HG03378 (cell line): Measurements from ENCODE around the gene POLR3B.
"Not testable (repeated sequence)": the region's sequence is repeated elsewhere in the genome, so short reads cannot be mapped to it uniquely, and the experiment has no call there.

Source experiments
- ATAC-seq: cut with Tn5 transposase; IDR thresholded peaks from one replicate; pipeline ENCODE4 v1.9.1; 2021; ENCODE audit warnings: mild to moderate bottlenecking, moderate library complexity; ENCODE audit not compliant: unreplicated experiment

Gene POLR3B

GRCh38 chr12:106455111-106455510, 97.6 kb downstream of the POLR3B start:
- ATAC-seq = no peak

- no peak for ATAC-seq
Measured at GRCh38 chr12:106459124-106459523, 101.6 kb downstream of the POLR3B start.

GRCh38 chr12:106459534-106459933, 102.0 kb downstream of the POLR3B start:
- ATAC-seq = no peak

- ATAC-seq = no peak
Measured at GRCh38 chr12:106461730-106462129, 104.2 kb downstream of the POLR3B start.

GRCh38 chr12:106465605-106466004, 108.1 kb downstream of the POLR3B start:
- not testable (repeated sequence) for ATAC-seq

GRCh38 chr12:106475662-106476061, 118.1 kb downstream of the POLR3B start:
- not testable (repeated sequence) for ATAC-seq

- ATAC-seq = not testable (repeated sequence)
Measured at GRCh38 chr12:106477627-106478026, 120.1 kb downstream of the POLR3B start.

GRCh38 chr12:106480251-106480650, 122.7 kb downstream of the POLR3B start:
- no peak for ATAC-seq

GRCh38 chr12:106481246-106481645, 123.7 kb downstream of the POLR3B start:
- no peak for ATAC-seq

- no peak for ATAC-seq
Measured at GRCh38 chr12:106487664-106488063, 130.1 kb downstream of the POLR3B start.

- ATAC-seq = no peak
Measured at GRCh38 chr12:106488884-106489283, 131.3 kb downstream of the POLR3B start.

- ATAC-seq = no peak
Measured at GRCh38 chr12:106490264-106490663, 132.7 kb downstream of the POLR3B start.

GRCh38 chr12:106492857-106493256, 135.3 kb downstream of the POLR3B start:
- ATAC-seq = no peak

GRCh38 chr12:106493531-106493930, 136.0 kb downstream of the POLR3B start:
- ATAC-seq = no peak

- ATAC-seq = no peak
Measured at GRCh38 chr12:106495354-106495965, 137.9 kb downstream of the POLR3B start.

GRCh38 chr12:106498056-106498455, 140.5 kb downstream of the POLR3B start:
- no peak for ATAC-seq

- ATAC-seq = no peak
Measured at GRCh38 chr12:106499628-106500027, 142.1 kb downstream of the POLR3B start.

GRCh38 chr12:106506691-106507090, 149.1 kb downstream of the POLR3B start:
- no peak for ATAC-seq

- no peak for ATAC-seq
Measured at GRCh38 chr12:106508966-106509365, 151.4 kb downstream of the POLR3B start.

GRCh38 chr12:106511365-106511764, 153.8 kb downstream of the POLR3B start:
- ATAC-seq = no peak

GRCh38 chr12:106517314-106517713, 159.8 kb downstream of the POLR3B start:
- no peak for ATAC-seq

GRCh38 chr12:106519607-106520021, 162.1 kb downstream of the POLR3B start:
- no peak for ATAC-seq

GRCh38 chr12:106521901-106522300, 164.4 kb downstream of the POLR3B start:
- no peak for ATAC-seq
